Activated CD8-positive, alpha-beta memory T cell treated with anti-CD3 and anti-CD28 coated beads for 4 hours (primary cell): Measurements from ENCODE around the gene THADA.
"Not testable (repeated sequence)": the region's sequence is repeated elsewhere in the genome, so short reads cannot be mapped to it uniquely, and the experiment has no call there.

Source experiments
- DNase-seq, 2 donors: peaks; one replicate each; pipeline ENCODE4 v3.0.0-alpha.2; 2020; ENCODE audit warnings: low read depth in 2 of 2

The THADA gene

DNA sequence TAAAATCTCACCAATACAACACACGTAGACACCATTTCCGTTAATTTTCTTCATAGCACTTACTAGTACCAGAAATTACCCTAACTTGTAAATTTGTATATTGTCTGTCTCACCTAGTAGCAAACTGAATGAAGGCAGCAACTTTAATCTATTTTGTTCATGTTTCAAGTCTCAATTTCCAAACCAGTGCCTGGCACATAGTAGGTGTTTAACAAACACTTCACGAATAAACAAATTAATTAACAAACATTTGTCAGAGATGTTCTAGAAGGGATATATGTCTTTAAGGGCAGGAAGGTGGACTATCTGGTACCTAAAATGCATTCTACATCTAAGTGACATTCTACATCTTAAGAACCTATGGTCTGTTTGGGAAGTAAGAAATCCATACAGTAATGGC is 963 bp downstream of the THADA start:
- no peak for DNase-seq

GRCh38 chr2:43593254-43593653 is 2.6 kb downstream of the THADA start:
- no peak for DNase-seq

DNA sequence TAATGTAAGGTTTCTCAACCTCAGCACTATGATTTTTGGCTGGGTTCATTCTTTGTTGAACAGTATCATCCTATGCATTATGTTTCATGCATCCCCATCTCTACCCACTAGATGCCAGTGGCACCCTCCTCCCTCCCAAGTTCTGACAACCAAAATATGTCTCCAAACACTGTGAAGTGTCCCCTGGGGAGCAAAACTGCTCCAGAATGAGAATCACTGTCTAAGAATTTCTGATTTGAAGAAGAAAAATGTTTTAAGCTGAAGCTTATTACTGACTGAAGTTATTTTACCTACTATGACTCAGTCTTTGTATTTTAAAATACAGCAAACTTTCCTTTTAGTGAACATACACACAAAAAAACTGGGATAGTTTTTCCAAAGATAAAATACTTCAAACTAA is 3.4 kb downstream of the THADA start:
- no peak for DNase-seq

DNA sequence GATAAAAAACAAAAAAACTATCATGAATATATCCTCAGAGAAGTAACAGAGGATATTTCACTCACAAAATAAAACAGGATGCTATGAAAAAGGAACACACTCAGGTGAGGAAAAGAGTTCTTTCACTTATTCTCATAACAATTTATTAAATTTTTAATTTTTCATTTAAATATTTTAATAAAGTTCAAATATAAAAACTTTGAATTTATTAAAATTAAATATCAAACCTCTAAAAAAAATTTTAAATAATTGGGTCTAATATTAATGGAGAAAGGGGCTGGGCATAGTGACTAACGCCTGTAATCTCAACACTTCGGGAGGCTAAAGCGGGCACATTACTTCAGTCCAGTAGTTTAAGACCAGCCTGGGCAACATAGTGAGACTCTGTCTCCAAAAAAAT is 10.1 kb downstream of the THADA start:
- no peak for DNase-seq

DNA sequence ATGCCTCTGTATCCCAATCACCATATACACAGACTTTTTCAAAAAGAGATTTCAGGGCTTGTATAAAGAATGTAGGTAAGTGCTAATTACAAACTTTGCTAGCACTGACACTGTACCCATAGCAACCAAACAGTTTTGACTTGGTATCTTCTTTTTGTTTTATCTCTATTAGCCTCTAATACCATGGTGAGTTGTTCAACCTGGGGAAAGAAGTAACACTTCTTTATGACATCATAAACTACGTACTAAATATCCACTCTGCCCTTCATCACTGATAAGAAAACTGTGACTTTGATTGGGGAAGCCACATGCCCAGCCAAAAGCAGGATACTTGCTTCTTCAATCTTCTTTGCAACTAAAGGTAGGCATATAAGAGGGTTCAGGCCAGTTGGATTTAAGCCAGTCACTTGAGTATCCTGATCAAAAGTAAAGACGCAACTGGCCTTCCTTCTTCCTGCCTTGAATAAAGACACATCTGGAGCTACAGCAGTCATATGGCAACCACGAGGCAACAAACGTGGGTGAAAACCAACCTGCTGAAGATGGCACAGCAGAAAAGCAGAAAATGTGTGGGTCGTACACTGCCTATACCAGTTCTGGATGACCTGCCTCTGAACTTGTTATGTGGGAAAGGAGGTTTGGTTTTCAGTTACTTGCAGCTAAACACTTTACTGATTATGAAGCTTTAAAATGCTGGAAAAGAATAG is 16.4 kb downstream of the THADA start:
- DNase-seq = no peak

DNA sequence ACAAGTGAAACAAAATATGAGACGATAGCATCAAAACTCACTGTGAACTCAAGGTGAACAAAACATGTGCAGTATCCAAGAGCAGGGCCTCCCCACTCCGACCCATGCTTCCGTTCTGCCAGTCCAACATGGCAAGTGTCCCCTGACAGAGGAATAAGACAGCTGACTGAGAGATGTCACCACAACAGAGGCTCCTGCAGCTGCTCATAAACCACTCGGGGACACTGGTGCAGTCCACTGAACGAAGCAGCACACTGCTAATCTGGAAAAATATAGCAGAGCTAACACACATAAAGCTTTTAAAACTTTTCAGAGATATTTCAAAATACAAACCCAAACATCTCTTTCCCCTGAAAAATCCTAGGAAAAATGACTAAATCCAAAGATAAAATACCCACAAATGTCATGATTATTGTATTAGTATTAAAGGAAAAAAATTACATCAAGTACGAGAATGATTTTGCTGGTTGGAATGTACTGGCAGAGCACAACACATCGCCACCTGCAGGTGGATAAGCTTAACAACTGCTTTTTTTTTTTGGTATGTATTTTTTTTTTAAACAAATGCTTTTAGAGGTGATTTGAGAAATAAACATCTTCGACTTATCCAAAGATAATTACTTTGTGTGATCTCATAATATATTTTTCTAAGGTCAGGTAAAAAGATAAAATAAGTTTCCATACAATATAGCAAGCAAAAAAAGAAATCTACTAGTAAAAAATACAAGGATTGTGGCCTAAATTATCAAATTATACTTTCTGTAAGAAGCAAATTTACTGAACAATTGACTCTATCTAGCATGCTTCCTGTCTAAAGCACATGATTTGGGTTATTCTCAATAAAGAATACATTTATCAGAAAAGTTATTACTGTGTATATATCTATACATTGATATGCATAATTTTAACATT is 18.6 kb downstream of the THADA start:
- no peak for DNase-seq

GRCh38 chr2:43572244-43572643 is 23.6 kb downstream of the THADA start:
- no peak for DNase-seq

GRCh38 chr2:43569921-43570320 is 25.9 kb downstream of the THADA start:
- no peak for DNase-seq

GRCh38 chr2:43568228-43568627 is 27.6 kb downstream of the THADA start:
- no peak for DNase-seq

GRCh38 chr2:43566461-43566729 is 29.4 kb downstream of the THADA start:
- DNase-seq = no peak

GRCh38 chr2:43563679-43564078 is 32.2 kb downstream of the THADA start:
- DNase-seq = no peak

- DNase-seq = no peak
Observed at GRCh38 chr2:43560231-43560547, 35.6 kb downstream of the THADA start.

- no peak for DNase-seq
Observed at GRCh38 chr2:43559391-43560230, 36.2 kb downstream of the THADA start.

DNA sequence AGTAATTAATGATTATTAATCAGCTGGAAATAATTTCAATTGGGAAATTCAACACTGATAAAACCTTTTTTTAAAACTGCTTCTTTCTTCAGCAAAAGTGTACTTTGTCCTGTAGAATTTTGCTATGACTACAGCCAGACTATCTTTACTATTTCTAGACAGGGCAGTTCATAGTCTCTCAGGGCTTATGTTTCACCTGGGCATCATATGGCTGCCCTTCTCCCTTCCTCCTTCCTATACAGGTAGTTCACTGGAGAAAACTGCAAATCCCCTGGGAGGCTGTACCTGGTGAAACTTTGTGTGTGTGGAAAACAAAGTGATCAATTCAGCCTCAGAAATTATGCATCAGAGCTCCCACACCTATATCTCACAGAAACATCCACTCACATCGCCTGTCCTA is 38.6 kb downstream of the THADA start:
- no peak for DNase-seq

- DNase-seq = no peak
Observed at GRCh38 chr2:43556256-43556655, 39.6 kb downstream of the THADA start.

DNA sequence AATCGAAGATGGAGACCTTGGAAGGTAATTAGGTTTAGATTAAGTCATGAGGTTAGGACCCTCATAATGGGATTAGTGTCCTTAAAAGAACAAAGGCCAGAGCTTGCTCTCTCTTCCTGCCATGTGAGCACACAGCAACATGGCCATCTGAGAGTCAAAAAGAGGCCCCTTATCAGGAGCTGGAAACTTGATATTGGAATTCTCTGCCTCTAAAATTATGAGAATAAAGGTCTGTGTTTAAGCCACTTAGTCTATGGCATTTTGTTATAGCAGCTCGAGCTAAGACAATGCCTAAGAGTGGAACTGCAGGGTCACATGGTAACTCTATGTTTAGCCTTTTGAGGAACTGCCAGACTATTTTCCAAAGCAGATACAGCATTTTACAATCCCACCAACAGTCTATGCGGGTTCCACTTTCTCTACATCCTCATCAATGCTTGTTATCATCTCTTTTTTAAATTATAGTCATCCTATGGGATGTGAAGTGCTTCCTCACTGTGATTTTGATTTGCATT is 42.4 kb downstream of the THADA start:
- DNase-seq = no peak

GRCh38 chr2:43551990-43552389 is 43.8 kb downstream of the THADA start:
- no peak for DNase-seq

DNA sequence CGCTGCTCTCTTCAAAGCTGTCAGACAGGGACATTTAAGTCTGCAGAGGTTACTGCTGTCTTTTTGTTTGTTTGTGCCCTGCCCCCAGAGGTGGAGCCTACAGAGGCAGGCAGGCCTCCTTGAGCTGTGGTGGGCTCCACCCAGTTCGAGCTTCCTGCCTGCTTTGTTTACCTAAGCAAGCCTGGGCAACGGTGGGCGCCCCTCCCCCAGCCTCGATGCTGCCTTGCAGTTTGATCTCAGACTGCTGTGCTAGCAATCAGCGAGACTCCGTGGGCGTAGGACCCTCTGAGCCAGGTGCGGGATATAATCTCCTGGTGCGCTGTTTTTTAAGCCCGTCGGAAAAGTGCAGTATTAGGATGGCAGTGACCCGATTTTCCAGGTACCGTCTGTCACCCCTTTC is 47.5 kb downstream of the THADA start:
- DNase-seq = not testable (repeated sequence)

GRCh38 chr2:43542285-43542933 is 53.4 kb downstream of the THADA start:
- no peak for DNase-seq

DNA sequence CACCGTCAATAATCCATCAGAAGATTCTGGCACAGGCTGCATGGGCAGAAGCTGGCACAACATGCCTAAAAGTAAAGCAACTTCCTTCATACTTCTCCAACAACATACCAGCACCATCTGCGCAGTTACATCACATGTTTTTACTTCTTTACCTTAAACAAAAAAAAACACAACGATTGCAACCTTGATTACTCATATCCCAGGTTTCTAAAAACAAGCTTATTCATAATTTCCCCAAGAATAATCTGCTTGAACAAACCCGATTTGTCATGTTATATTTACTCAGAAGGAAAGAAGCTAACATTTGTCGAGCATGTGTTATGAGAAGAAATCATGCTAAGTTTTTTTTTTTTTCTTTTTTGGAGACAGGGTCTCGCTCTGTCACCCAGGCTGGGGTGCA is 54.7 kb downstream of the THADA start:
- DNase-seq = no peak

DNA sequence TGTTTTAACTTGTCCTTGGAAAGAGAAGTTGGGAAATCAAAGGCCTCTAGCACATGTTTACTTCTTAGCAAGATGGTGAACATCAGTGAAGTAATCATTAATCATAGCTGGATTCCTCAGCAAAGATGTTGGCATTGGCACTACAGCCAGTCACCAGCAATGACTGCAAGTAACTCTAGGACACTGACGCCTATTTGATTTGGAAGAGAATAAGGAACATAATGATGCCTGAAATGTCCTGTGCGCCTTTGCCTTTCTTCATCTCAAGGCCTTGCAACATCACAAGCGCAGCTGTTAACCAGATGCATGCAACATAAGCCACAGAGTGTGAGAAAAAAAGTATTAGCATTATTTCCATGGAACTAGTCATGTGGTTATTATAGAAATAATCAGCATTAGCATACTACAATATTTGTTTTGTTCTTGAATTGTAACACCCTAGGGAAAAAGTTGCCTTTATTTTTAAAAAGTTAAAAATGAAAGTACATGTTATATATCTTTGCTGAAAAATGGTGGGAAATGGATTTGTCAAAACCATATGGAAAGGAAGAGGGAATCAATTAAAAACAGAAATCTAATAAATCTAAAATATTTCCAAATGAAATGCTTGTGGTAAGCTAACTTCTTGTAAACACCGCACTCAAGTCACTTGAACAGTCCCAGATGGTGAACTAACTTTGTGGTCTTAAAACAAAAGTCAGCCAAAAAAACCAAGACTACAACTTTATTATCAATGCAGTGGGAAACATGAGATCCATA is 55.6 kb downstream of the THADA start:
- DNase-seq = no peak
